Measurements from ENCODE around the gene ELK1. TPM values are rescaled to one million over a fixed set of nuclear protein-coding genes. Genes with fewer than 3 reads are reported as not detected.
A peak's percentile ranks its signal among the peaks of the same experiment; 100 is the strongest.

The ELK1 gene
- total and polyA plus RNA-seq, 3 experiments from 2014 or later: 21.9 to 62.3 (median 60.8) TPM

GRCh38 chrX:47629419-47630200 is 20.8 kb downstream of the ELK1 start, which contains the start of gene CFP:
CFP (minus strand) TSS chrX:47629930; CDS start chrX:47629844, 86 bp downstream.
- Histone ChIP-seq H3K36me3 (ENCODE audit: insufficient read depth, low read length) (no peaks in the 10 kb centered on the region), H3K27ac (ENCODE audit: low read depth, low read length) (no peak within 1 kb of the TSS), H3K4me1 (ENCODE audit: insufficient read depth, low read length) (peaks cover 11% of the 10 kb centered on the region), H3K9me3 (ENCODE audit: low read length) (no peaks in the 10 kb centered on the region), H3K4me3 (ENCODE audit: low read length) (peak within 1 kb of the TSS; percentile 50), H3K27me3 (ENCODE audit: insufficient read depth, low read length, poor library complexity, severe bottlenecking) (no peaks in the 10 kb centered on the region)
- ChIA-PET POLR2A (no interaction called here), CTCF (interaction anchor here (1.0 kb wide), 1 partner anchor 17 kb away, joined by 3 read pairs; no protein-coding TSS in a partner anchor)
- Mint-ChIP-seq H3K4me1 (peaks cover 7 to 17% (median 9%) of the 10 kb centered on the region in 3 donors), H3K4me3 (peak within 1 kb of the TSS; percentile 4 to 79 (median 60)), H3K36me3 (peaks cover 0 to 2% (median 0%) of the 10 kb centered on the region in 3 donors), H3K27me3 (no peaks in the 10 kb centered on the region), H3K9me3 (no peaks in the 10 kb centered on the region), H3K27ac (peak within 1 kb of the TSS in 5 of 8 donors; percentile 43 to 93 (median 76))
- peak in 1 of 5 donors; percentile 28 for DNase-seq

DNA sequence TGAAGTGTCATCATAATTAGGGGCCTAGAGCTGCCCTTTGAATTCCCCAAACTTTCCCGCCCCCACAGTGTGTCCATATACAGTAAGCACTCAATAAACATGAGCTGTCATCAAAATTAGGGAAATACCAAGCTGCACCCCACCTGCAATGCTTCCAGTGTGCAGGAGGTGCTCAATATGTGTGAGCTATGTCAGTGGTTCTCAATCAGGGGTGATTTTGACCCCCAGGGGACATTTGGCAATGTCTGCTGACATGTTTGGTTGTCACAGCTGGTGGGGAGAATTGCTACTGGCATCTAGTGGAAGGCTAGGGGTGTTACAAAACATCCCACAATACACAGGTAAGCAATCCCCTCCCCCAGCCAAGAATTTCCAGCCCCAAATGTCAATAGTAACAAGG is 21.4 kb downstream of the ELK1 start:
- H3K27ac Mint-ChIP-seq: peak overlapping the region in 1 of 8 donors; percentile 21
- Histone ChIP-seq H3K27me3 (ENCODE audit: insufficient read depth, low read length, poor library complexity, severe bottlenecking) (no peaks in the 10 kb centered on the region), H3K9me3 (ENCODE audit: low read length) (no peaks in the 10 kb centered on the region), H3K27ac (ENCODE audit: low read depth, low read length) (no peak overlapping the region), H3K4me1 (ENCODE audit: insufficient read depth, low read length) (peaks cover 6% of the 10 kb centered on the region), H3K36me3 (ENCODE audit: insufficient read depth, low read length) (no peaks in the 10 kb centered on the region), H3K4me3 (ENCODE audit: low read length) (no peak overlapping the region)
- no peak for DNase-seq
- CTCF ChIA-PET: interaction anchor here (0.8 to 1.0 kb wide), 2 partner anchors 18 to 108 kb away, joined by 3 read pairs; no protein-coding TSS in a partner anchor
- no peaks in the 10 kb centered on the region for H3K9me3 Mint-ChIP-seq
- H3K36me3 Mint-ChIP-seq: peaks cover 0 to 2% (median 0%) of the 10 kb centered on the region in 3 donors
- peaks cover 3 to 4% of the 10 kb centered on the region in 2 donors for H3K27me3 Mint-ChIP-seq
- POLR2A ChIA-PET: no interaction called here
- peaks cover 9 to 21% (median 10%) of the 10 kb centered on the region in 3 donors for H3K4me1 Mint-ChIP-seq
- peak overlapping the region in 4 of 7 donors; percentile 20 to 70 (median 50) for H3K4me3 Mint-ChIP-seq

DNA sequence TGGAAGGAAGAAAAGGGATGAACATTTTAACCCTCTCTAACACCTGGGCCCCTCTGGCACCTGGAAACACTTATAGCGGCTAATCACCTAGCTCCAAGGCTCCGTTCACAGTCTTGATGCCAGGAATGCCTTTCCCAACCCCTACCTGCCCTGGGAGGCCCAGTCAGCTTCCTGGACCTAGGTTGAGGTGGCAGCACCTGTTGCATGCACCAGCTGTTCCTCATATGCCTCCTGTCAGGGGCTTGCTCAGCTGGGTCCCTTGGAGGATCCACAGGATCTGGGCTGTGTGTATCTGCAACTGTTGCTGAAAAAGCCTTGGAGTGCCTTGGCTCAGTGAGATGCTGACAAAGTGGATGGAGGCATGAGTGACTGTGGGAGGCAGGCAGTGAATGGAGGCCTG is 25.0 kb downstream of the ELK1 start:
- peaks cover 0 to 2% (median 0%) of the 10 kb centered on the region in 3 donors for H3K36me3 Mint-ChIP-seq
- ChIA-PET CTCF (no interaction called here), POLR2A (interaction anchor here (0.6 kb wide), 1 partner anchor 123 kb away, joined by 8 read pairs; no protein-coding TSS in a partner anchor)
- H3K4me3 Mint-ChIP-seq: no peak overlapping the region
- no peak overlapping the region for H3K27ac Mint-ChIP-seq
- peaks cover 17 to 19% of the 10 kb centered on the region in 2 donors for H3K27me3 Mint-ChIP-seq
- no peaks in the 10 kb centered on the region for H3K9me3 Mint-ChIP-seq
- Histone ChIP-seq H3K36me3 (ENCODE audit: insufficient read depth, low read length) (no peaks in the 10 kb centered on the region), H3K27me3 (ENCODE audit: insufficient read depth, low read length, poor library complexity, severe bottlenecking) (no peaks in the 10 kb centered on the region), H3K27ac (ENCODE audit: low read depth, low read length) (no peak overlapping the region), H3K4me1 (ENCODE audit: insufficient read depth, low read length) (peaks cover 7% of the 10 kb centered on the region), H3K4me3 (ENCODE audit: low read length) (no peak overlapping the region), H3K9me3 (ENCODE audit: low read length) (no peaks in the 10 kb centered on the region)
- no peak for DNase-seq
- H3K4me1 Mint-ChIP-seq: peaks cover 9 to 31% (median 16%) of the 10 kb centered on the region in 3 donors

GRCh38 chrX:47623540-47624027 is 26.8 kb downstream of the ELK1 start:
- Histone ChIP-seq H3K4me1 (ENCODE audit: insufficient read depth, low read length) (peaks cover 8% of the 10 kb centered on the region), H3K9me3 (ENCODE audit: low read length) (no peaks in the 10 kb centered on the region), H3K27ac (ENCODE audit: low read depth, low read length) (no peak overlapping the region), H3K27me3 (ENCODE audit: insufficient read depth, low read length, poor library complexity, severe bottlenecking) (no peaks in the 10 kb centered on the region), H3K36me3 (ENCODE audit: insufficient read depth, low read length) (no peaks in the 10 kb centered on the region), H3K4me3 (ENCODE audit: low read length) (peak overlapping the region; percentile 41)
- Mint-ChIP-seq H3K4me3 (peak overlapping the region; percentile 39 to 90 (median 74)), H3K27ac (peak overlapping the region in 1 of 8 donors; percentile 40), H3K27me3 (peaks cover 17 to 22% of the 10 kb centered on the region in 2 donors), H3K36me3 (peaks cover 0 to 2% (median 0%) of the 10 kb centered on the region in 3 donors), H3K4me1 (peaks cover 0 to 22% (median 14%) of the 10 kb centered on the region in 3 donors), H3K9me3 (no peaks in the 10 kb centered on the region)
- POLR2A ChIA-PET: no interaction called here
- DNase-seq: peak in 3 of 5 donors; percentile 3 to 62 (median 7)
- CTCF ChIA-PET: no interaction called here

GRCh38 chrX:47621851-47622250 is 28.5 kb downstream of the ELK1 start:
- Mint-ChIP-seq H3K27ac (peak overlapping the region in 1 of 8 donors; percentile 72), H3K36me3 (peaks cover 0 to 2% (median 0%) of the 10 kb centered on the region in 3 donors), H3K4me3 (peak overlapping the region in 1 of 7 donors; percentile 24), H3K27me3 (peaks cover 20 to 22% of the 10 kb centered on the region in 2 donors), H3K4me1 (peaks cover 0 to 22% (median 14%) of the 10 kb centered on the region in 3 donors), H3K9me3 (no peaks in the 10 kb centered on the region)
- CTCF ChIA-PET: no interaction called here
- Histone ChIP-seq H3K4me1 (ENCODE audit: insufficient read depth, low read length) (peaks cover 5% of the 10 kb centered on the region), H3K27me3 (ENCODE audit: insufficient read depth, low read length, poor library complexity, severe bottlenecking) (no peaks in the 10 kb centered on the region), H3K36me3 (ENCODE audit: insufficient read depth, low read length) (no peaks in the 10 kb centered on the region), H3K4me3 (ENCODE audit: low read length) (no peak overlapping the region), H3K9me3 (ENCODE audit: low read length) (no peaks in the 10 kb centered on the region), H3K27ac (ENCODE audit: low read depth, low read length) (no peak overlapping the region)
- POLR2A ChIA-PET: no interaction called here
- no peak for DNase-seq

DNA sequence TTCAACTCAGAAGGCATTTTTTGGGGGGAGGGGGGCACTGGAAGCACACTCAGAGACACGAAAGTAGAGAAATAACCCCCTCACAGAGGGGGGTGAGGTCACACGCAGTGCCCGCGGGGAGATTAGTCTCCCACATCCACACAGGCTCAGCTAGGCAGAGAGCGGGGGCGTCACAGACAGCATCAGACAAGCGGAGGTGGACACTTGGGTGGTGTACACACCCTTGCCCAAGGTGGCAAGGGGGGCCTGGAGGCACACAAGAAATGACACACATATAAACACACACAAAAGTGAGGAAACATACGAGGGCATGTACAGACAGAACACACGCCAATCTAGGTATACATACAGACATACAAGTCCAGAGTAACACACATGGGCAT is 30.1 kb downstream of the ELK1 start:
- H3K27ac Mint-ChIP-seq: peak overlapping the region in 3 of 8 donors; percentile 12 to 82 (median 82)
- peaks cover 0 to 22% (median 14%) of the 10 kb centered on the region in 3 donors for H3K4me1 Mint-ChIP-seq
- no peaks in the 10 kb centered on the region for H3K36me3 Mint-ChIP-seq
- no peaks in the 10 kb centered on the region for H3K36me3 ChIP-seq (ENCODE audit: insufficient read depth, low read length)
- peaks cover 22 to 25% of the 10 kb centered on the region in 2 donors for H3K27me3 Mint-ChIP-seq
- no peak for DNase-seq
- no peaks in the 10 kb centered on the region for H3K27me3 ChIP-seq (ENCODE audit: insufficient read depth, low read length, poor library complexity, severe bottlenecking)
- peaks cover 5% of the 10 kb centered on the region for H3K4me1 ChIP-seq (ENCODE audit: insufficient read depth, low read length)
- ChIA-PET POLR2A (no interaction called here), CTCF (no interaction called here)
- H3K27ac ChIP-seq (ENCODE audit: low read depth, low read length): no peak overlapping the region
- H3K4me3 ChIP-seq (ENCODE audit: low read length): no peak overlapping the region
- no peaks in the 10 kb centered on the region for H3K9me3 Mint-ChIP-seq
- peak overlapping the region in 3 of 7 donors; percentile 49 to 72 (median 56) for H3K4me3 Mint-ChIP-seq
- no peaks in the 10 kb centered on the region for H3K9me3 ChIP-seq (ENCODE audit: low read length)

DNA sequence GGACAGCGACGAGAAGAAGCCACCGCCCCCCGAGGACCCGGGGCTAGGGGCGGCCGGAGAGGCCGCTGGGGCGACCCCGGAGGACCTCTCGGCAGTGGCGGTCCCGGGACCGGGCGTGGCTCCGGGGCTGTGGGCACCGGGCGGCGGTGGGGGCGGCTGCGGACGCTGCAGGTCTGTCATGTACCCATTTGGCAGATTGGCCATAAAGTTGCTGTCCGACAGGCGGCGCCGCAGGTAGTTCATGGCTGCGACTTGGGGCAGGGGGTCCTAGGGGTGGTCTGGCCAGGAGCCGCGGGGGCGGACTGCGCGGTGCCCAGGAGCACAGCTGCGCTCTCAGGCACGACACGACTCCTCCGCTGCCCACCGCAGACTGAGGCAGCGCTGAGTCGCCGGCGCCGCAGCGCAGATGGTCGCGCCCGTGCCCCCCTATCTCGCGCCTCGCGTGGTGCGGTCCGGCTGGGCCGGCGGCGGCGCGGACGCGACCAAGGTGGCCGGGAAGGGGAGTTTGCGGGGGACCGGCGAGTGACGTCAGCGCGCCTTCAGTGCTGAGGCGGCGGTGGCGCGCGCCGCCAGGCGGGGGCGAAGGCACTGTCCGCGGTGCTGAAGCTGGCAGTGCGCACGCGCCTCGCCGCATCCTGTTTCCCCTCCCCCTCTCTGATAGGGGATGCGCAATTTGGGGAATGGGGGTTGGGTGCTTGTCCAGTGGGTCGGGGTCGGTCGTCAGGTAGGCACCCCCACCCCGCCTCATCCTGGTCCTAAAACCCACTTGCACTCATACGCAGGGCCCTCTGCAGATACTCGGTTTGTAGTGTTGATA is 30.7 kb downstream of the ELK1 start, which contains the start of gene SYN1:
Gene SYN1 (minus strand): TSS at position 372 of the 817 bp plus-strand sequence. CDS start 129 bp downstream, at position 243.
- Mint-ChIP-seq H3K36me3 (no peaks in the 10 kb centered on the region), H3K4me1 (peaks cover 0 to 22% (median 14%) of the 10 kb centered on the region in 3 donors), H3K4me3 (peak within 1 kb of the TSS; percentile 37 to 84 (median 56)), H3K27ac (peak within 1 kb of the TSS in 3 of 8 donors; percentile 12 to 82 (median 82)), H3K27me3 (peaks cover 22 to 25% of the 10 kb centered on the region in 2 donors), H3K9me3 (no peaks in the 10 kb centered on the region)
- ChIA-PET CTCF (no interaction called here), POLR2A (no interaction called here)
- Histone ChIP-seq H3K4me3 (ENCODE audit: low read length) (no peak within 1 kb of the TSS), H3K36me3 (ENCODE audit: insufficient read depth, low read length) (no peaks in the 10 kb centered on the region), H3K9me3 (ENCODE audit: low read length) (no peaks in the 10 kb centered on the region), H3K27me3 (ENCODE audit: insufficient read depth, low read length, poor library complexity, severe bottlenecking) (no peaks in the 10 kb centered on the region), H3K27ac (ENCODE audit: low read depth, low read length) (no peak within 1 kb of the TSS), H3K4me1 (ENCODE audit: insufficient read depth, low read length) (peaks cover 5% of the 10 kb centered on the region)
- DNase-seq: peak; percentile 74 to 86 (median 75)
